Chondrocyte (in vitro differentiated cells): ENCODE results near the gene XYLT2. TPM values are rescaled to one million over a fixed set of nuclear protein-coding genes. Genes with fewer than 3 reads are reported as not detected.

Experiments
- DNase-seq: peaks from one replicate; pipeline ENCODE4 v3.0.0; 2021; ENCODE audit warnings: mixed read lengths, low spot score
- H3K27ac Mint-ChIP-seq: one replicate; pipeline ENCODE4 v1.8.0; 2021; ENCODE audit warnings: mild to moderate bottlenecking, moderate library complexity, mixed read lengths; ENCODE audit not compliant: unreplicated experiment
- H3K27me3 Mint-ChIP-seq: 2 replicates; pipeline ENCODE4 v1.8.0; 2021; ENCODE audit warnings: low read depth, mixed read lengths
- H3K36me3 Mint-ChIP-seq: 2 replicates; pipeline ENCODE4 v1.8.0; 2021; ENCODE audit warnings: low read depth, mixed read lengths
- H3K4me1 Mint-ChIP-seq: 2 replicates; pipeline ENCODE4 v1.8.0; 2021; ENCODE audit warnings: low read depth, mild to moderate bottlenecking, mixed read lengths
- H3K4me3 Mint-ChIP-seq: one replicate; pipeline ENCODE4 v1.8.0; 2021; ENCODE audit warnings: mild to moderate bottlenecking, moderate library complexity, mixed read lengths; ENCODE audit not compliant: unreplicated experiment
- H3K9me3 Mint-ChIP-seq: 2 replicates; pipeline ENCODE4 v1.8.0; 2021; ENCODE audit warnings: low read depth, mixed read lengths
- total RNA-seq: library from RNA; stranded (reverse); gene quantifications from 3 replicates; pipeline ENCODE4 v1.2.1, GENCODE V29; 2021
- TF ChIP-seq, protein P1 (sequence below): fragments of 200-600 bp; sonication (generic); IDR thresholded peaks from 2 replicates; pipeline ENCODE4 v1.5.0; 2021; ENCODE audit warnings: antibody characterized with exemption, mild to moderate bottlenecking, moderate library complexity

The XYLT2 gene
- total RNA-seq, 1 donor from 2014 or later = 34.1 TPM

DNA sequence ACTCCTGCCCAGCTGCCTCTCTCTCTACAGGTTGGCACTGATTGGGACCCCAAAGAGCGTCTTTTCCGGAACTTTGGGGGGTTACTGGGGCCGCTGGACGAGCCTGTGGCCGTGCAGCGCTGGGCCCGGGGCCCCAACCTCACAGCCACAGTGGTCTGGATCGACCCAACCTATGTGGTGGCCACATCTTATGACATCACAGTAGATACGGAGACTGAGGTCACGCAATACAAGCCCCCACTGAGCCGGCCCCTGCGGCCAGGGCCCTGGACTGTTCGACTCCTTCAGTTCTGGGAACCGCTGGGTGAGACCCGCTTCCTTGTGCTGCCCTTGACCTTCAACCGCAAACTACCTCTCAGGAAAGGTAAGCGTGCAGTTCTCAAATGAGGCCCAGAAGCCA, 12.3 kb downstream of the XYLT2 start:
- Mint-ChIP-seq H3K4me1 (peaks cover 9% of the 10 kb centered on the region), H3K27ac (no peak overlapping the region), H3K27me3 (no peaks in the 10 kb centered on the region), H3K4me3 (no peak overlapping the region), H3K9me3 (no peaks in the 10 kb centered on the region), H3K36me3 (peaks cover 6% of the 10 kb centered on the region)
- no peak for DNase-seq
- TF ChIP-seq, protein P1, sequence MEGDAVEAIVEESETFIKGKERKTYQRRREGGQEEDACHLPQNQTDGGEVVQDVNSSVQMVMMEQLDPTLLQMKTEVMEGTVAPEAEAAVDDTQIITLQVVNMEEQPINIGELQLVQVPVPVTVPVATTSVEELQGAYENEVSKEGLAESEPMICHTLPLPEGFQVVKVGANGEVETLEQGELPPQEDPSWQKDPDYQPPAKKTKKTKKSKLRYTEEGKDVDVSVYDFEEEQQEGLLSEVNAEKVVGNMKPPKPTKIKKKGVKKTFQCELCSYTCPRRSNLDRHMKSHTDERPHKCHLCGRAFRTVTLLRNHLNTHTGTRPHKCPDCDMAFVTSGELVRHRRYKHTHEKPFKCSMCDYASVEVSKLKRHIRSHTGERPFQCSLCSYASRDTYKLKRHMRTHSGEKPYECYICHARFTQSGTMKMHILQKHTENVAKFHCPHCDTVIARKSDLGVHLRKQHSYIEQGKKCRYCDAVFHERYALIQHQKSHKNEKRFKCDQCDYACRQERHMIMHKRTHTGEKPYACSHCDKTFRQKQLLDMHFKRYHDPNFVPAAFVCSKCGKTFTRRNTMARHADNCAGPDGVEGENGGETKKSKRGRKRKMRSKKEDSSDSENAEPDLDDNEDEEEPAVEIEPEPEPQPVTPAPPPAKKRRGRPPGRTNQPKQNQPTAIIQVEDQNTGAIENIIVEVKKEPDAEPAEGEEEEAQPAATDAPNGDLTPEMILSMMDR = no peak

GRCh38 chr17:50359005-50359699, 13.2 kb downstream of the XYLT2 start:
- no peaks in the 10 kb centered on the region for H3K9me3 Mint-ChIP-seq
- H3K27ac Mint-ChIP-seq = no peak overlapping the region
- TF ChIP-seq, protein P1 = no peak
- peaks cover 13% of the 10 kb centered on the region for H3K4me1 Mint-ChIP-seq
- H3K27me3 Mint-ChIP-seq = no peaks in the 10 kb centered on the region
- no peak for DNase-seq
- H3K36me3 Mint-ChIP-seq = peaks cover 3% of the 10 kb centered on the region
- no peak overlapping the region for H3K4me3 Mint-ChIP-seq

DNA sequence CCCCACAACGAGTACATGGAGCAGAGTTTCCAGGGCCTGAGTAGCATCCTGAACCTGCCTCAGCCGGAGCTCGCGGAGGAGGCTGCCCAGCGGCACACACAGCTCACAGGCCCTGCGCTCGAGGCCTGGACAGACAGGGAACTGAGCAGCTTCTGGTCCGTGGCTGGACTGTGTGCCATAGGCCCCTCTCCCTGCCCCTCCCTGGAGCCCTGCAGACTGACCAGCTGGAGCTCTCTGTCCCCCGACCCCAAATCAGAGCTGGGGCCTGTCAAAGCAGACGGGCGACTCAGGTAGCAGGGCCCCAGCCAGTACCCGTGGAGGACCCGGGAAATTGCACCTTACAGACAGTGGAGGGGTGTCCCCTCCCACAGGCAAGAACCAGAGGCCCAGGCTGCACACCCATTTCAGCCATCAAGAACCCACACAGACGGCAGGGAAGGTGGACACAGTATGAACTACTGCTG, 14.1 kb downstream of the XYLT2 start:
- Mint-ChIP-seq H3K4me1 (peaks cover 21% of the 10 kb centered on the region), H3K4me3 (no peak overlapping the region), H3K27me3 (no peaks in the 10 kb centered on the region), H3K9me3 (no peaks in the 10 kb centered on the region), H3K27ac (no peak overlapping the region), H3K36me3 (no peaks in the 10 kb centered on the region)
- no peak for DNase-seq
- TF ChIP-seq, protein P1 = no peak

GRCh38 chr17:50360486-50361115, 14.7 kb downstream of the XYLT2 start:
- Mint-ChIP-seq H3K36me3 (no peaks in the 10 kb centered on the region), H3K27ac (peak overlapping the region; percentile 36), H3K4me3 (no peak overlapping the region), H3K27me3 (no peaks in the 10 kb centered on the region), H3K4me1 (peaks cover 27% of the 10 kb centered on the region), H3K9me3 (no peaks in the 10 kb centered on the region)
- DNase-seq = no peak
- TF ChIP-seq, protein P1 = no peak

GRCh38 chr17:50361561-50362480, 15.9 kb downstream of the XYLT2 start:
- Mint-ChIP-seq H3K27me3 (no peaks in the 10 kb centered on the region), H3K4me3 (no peak overlapping the region), H3K4me1 (peaks cover 29% of the 10 kb centered on the region), H3K27ac (peak overlapping the region; percentile 64), H3K36me3 (no peaks in the 10 kb centered on the region), H3K9me3 (no peaks in the 10 kb centered on the region)
- no peak for DNase-seq
- TF ChIP-seq, protein P1 = peak; percentile 84
